Measurements from ENCODE around the gene CDO1.

Gene CDO1

DNA sequence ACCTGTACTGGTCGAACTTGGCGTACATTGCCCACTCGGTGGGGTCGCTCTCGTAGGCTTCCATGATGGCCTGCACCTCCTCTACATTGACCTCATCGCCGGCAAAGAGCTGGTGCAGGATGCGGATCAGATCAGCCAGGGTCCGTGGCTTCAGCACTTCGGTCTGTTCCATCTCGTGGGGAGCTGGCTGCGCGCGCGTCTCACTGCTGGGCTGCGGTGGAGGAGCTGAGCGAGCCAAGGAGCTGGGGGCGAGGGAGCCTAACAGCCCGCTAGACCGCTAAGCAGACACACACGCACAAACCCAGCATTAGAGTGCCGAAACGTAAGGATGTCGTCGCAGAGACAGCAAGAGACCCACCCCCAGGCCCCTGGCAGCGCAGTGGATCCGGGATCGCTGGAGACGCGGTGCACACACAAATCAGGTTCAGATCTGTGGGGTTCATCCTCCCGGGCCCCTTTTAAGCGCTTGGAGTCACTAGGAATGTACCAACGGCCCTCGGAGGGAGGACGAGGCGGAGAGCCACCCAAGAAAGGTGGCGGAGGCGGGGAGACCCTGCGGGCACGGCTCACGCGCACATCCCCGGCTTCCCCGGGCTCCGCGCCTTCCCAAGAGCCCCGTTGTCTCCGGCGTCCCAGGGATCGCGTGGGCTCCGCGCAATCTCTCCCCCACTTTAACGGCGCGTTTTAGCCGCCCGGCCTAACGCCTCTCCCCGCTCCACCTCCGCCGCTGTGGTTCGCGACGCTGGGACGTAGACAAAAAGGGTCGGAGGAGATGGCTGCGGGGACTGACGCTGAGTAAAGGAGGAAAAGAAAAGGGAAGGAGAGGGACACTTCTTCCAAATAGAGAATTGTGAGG, at the start of gene CDO1:
CDO1 (minus strand) TSS at position 434 of the 856 bp plus-strand sequence; CDS start at position 172, 262 bp downstream.
- peak; percentile 22 for DNase-seq (ENCODE audit: low read depth)

DNA sequence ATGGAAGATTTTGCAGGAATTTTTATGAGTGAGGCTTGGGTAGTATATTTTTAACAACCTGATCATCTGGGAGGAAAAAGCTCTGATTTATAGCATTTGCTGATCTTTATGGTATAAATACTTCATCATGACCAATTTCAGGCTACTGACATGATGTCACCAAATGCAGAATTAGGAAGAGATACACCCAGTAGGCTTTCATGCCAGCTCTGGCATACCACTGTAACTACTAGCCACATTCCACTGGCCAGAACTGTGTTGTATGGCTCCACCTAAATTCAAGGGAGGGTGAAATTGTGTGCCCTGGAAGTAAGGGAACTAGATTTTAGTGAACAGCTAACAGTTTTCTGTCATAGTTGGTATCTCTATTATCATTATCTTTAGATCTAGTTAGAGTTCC, 42.9 kb upstream of the CDO1 start:
- DNase-seq (ENCODE audit: low read depth), result no peak

DNA sequence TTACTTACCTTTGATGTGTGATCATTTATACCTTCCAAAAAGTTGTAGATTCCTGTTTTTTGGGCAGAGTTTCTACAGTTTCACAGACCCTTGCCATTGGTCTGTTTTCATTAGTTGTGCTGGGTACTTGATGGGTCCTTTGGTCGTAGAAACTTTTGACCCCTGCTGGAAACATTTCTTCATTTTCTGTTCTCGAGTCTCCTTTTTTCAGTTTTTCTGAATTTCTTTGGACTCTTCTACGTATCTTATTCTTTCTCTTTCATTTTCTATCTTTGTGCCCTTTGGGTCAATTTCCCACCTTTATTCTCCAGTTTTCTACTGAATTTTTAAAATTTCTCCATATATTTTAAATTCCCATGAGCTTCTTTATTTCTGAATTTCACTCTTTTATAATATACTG, 41.9 kb upstream of the CDO1 start:
- DNase-seq (ENCODE audit: low read depth), result no peak

DNA sequence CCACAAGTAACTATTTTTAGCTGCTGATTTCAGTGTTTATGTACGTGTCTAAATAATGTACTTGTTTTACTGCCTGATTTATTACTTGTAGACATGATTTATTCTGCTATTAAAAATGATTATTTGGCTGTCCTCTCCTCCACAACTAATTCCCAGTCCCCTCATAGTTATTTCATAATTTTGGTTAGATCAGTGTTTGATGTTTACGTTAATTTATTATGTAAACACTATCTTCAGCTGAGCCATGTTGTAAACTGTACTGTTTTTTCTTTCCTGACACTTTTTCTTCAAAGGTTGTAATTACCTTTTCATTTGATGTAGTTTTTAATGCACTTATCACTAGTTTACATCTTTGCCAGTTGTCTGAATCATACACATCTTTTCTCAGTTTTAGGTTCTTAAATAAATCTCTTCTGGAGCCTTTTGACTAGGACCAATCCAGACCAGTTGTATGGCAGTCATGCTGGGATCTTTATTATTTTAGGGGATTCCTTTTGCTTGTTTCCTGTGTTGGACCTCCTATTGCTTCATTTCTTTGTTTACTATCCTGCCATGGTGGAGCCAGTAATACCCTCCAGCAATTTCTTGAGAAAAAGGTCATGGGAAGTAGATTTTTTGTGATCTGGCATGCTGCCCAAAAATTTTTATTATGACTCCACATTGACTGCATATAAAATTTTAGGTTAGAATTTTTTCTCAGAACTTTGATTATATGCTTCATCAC, 41.3 kb upstream of the CDO1 start:
- peak; percentile 36 for DNase-seq (ENCODE audit: low read depth)

DNA sequence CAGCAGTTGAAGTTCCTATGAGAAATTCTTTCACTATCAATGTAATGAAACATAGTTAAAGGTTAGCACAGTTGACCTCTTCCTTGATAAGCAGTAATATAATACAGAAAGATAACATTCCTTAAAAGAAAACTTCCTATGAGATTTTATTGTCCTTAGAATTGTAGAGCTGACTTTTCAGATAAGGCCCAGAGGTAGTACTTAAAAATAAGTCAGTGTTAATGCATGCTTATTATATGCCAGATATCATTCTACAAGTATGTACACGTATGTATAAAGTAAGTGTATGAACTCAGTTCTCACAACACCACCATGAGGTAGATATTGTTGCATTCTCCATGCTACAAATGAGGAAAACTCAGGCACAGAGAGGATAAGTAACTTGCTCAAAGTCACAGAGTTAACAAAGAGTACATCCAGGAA, 40.6 kb upstream of the CDO1 start:
- DNase-seq (ENCODE audit: low read depth), result no peak

DNA sequence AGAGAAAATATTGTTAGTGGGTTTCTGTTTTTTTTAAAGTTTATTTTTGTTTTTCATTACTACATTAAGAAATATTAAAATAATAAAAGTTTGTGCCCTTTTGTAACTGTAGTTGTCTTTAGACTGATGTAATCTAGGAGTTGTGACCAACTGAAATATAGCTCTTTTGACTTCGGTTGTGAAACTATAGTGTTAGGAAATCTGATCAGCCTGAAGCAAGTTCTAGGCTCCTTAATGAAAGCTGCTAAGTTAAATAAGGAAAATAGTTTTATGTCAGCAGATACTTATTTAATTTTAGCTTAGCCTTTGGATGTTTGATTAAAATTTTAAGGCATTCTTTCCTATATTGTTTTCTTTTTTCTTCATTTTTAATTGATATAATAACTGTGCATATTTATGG, 39.5 kb upstream of the CDO1 start:
- peak; percentile 68 for DNase-seq (ENCODE audit: low read depth)

DNA sequence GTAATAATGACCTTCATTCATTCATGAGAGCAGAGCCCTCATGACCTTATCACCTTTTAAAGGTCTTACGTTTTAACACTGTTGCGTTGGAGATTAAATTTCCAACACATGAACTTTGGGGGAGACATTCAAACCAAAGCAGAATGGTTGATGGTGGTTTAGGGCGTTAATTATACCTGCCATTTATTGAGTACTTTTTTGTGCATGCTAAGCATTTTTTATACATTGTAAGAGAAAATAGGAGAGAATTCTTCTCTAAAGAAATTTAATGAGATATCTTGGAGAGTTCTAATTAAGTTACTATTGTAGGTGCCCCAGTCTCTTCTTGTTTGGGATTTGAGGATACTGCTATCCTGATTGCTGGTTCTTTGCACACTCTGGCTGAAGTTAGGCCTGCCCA, 37.7 kb upstream of the CDO1 start:
- DNase-seq (ENCODE audit: low read depth), result no peak

DNA sequence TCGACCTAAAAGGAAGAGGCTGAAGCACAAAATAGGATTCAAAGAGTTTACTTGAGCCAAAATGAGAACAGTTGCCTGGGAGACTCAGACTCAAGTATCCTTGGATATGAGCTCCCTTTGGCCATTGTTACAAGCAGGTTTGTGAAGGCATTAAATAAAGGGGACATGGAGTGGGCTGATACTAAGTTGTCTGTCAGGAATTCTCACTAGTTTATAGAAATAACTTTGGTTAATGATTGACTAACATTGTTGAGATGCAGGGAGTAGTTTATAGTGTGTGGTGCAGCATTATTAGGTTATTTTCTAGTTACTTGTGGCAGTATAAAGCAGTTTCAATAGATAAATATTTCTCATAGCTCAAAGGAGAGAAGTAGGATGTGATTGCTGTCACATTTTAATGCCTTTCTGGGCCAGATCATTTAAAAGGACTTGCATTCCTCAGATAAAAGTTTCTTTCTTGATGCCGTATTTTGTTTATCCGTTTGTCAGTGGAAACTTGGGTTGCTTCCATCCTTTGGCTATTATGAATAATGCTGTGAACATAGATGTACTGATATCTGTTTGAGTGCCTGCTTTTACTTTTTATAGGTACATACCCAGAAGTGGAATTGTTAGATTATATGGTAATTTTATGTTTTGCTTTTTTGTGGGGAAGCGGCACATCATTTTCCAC, 34.4 kb upstream of the CDO1 start:
- peak; percentile 42 for DNase-seq (ENCODE audit: low read depth)

DNA sequence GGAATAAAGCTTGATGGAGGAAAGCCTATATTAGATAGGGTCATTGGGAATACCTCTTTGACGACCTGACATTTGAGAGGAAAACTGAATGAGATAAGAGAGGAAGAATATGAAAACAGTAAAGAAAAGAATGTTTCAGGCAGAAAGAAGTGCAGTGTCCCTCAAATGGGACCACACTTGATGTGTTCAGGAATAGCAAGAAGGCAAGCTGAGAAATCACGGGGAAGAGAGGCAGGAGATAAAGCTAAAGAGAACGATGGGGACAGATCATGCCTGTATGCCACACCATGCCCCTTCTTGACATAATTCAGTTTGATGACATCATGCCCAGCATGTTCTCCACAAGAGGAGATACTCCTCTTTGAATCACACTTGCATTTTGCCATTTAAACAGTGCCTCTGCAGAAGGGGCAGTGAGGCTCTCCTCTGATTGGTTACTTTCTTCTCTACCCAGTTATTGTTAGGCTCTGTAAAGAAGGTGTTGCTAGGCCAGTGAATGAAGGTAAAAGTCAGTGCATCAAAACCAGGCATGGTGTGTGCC, 32.9 kb upstream of the CDO1 start:
- no peak for DNase-seq (ENCODE audit: low read depth)

DNA sequence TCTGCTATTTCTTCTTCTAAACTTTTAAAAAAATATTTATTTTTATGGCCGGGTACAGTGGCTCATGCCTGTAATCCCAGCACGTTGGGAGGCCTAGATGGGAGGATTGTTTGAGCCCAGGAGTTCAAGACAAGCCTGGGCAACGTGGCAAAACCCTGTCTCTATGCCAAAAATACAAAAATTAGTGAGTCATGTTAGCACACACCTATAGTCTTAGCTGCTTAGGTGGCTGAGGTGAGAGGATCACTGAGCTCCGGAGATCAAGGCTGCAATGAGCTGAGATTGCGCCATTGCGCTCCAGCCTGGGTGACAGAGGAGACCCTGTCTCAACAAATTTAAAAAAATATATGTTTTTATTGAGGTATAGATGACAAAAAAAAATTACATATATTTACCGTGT, 30.8 kb upstream of the CDO1 start:
- no peak for DNase-seq (ENCODE audit: low read depth)

DNA sequence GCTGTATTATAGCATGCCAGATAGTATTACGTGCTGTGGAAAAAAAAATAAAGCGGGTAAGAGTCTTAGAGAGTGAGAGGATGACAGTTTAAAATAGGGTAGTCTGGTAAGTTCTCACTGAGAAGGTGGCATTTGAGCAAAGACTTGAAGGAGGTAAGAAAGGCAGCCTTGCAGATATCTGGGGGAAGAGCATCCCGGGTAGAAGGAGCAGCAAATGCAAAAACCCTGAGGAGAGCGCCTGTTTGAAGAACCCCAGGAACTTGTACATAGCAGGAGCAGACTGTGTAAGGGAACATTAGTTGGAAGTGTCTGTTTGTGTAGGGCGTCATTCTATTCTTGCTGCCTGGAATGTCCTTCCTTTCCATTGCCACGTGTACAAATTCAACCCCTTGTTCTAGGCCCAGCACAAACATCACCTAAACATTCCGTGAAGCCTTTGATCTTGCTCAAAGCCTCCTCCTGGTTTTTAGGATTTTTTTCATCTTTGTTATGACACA, 27.9 kb upstream of the CDO1 start:
- DNase-seq (ENCODE audit: low read depth), result no peak

DNA sequence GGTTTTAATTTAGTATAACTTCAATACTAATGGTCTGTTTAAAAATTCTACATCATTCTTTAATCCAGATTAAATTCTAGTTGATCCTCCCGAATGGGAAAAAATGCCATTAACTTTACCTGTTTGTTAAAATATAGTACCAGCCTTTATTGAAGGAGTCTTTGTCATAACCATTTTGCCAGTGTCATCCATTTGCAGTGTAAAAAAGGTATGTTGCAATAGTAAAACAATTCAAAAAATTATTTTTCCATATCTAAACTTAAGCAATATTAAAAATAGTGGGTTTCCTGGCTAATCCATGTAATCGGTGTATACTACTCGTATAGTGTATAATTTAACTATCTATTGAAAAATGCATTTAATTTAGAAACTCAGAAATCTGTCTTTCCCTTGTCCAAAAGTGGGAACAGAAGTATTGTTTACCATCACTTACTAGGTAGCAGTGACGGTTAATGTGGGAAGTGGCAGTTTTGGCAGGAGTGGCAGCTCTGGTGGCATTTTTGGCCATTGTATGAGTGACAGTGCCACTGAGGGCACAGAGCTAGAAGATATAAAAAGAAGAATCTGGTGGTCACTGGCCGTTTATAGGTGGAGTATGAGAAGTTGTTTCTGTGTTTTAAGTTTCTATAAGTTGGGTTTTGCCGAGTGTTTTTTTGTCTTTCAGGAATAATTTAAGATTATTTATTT, 27.1 kb upstream of the CDO1 start:
- DNase-seq (ENCODE audit: low read depth), result no peak

DNA sequence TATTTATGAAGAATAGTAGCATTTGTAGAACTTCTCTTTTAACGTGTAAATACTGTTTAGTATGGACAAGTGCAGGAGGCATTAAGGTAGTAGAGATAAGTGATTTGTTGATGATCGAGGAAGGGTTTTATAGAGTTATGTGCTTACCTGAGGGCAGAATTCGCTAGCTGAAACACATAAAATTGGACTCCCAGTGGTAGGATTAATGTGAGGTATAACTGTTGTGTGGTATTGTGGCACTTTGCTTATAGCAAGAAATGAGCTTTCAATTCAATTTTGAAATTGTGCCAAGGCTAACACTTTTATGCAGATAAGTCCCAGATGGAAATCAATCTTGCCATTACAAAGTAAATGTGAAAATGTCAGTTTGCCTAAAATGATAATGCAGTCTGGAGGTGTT, 26.5 kb upstream of the CDO1 start:
- no peak for DNase-seq (ENCODE audit: low read depth)

DNA sequence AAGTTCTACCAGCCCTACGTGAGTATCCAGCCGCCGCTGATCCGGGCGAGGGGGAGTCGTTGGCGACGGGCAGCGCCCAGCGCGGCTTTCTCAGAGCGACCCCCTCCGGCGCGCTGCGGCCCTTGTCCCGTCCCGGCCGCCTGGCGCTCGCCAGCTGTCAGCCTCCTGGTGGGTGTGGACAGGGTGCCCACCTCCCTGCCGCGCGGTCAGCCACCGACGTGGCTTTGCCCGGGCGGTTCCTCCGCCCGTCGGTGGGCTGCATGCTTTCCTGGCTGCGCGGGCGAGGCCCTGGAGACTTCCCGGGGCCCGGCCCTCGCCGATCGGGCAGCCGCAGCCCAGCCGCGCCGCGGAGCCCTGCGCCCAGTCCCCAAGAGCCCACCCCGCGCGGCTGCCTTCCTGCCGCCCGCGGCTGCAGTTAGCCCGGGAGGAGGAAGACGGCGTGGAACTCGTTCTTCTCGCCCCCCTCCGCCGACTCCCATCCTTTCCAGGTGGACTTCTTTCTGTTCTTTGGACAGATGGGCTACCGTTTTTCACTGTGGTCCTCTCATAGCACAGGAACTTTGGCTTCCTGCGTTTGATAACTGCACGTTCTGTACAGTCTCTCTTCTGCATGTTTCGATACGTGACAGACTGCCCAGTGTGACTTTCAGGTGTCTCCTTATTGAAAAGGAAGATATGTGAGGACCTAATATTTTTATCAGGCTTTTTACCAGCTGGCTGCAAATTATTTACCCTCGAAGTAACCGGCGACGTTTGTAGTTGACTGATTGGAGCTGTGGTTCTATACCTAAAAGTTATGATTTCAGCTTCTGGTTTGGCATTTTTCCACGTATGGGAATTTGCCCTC, 25.9 kb upstream of the CDO1 start:
- peak; percentile 15 for DNase-seq (ENCODE audit: low read depth)

DNA sequence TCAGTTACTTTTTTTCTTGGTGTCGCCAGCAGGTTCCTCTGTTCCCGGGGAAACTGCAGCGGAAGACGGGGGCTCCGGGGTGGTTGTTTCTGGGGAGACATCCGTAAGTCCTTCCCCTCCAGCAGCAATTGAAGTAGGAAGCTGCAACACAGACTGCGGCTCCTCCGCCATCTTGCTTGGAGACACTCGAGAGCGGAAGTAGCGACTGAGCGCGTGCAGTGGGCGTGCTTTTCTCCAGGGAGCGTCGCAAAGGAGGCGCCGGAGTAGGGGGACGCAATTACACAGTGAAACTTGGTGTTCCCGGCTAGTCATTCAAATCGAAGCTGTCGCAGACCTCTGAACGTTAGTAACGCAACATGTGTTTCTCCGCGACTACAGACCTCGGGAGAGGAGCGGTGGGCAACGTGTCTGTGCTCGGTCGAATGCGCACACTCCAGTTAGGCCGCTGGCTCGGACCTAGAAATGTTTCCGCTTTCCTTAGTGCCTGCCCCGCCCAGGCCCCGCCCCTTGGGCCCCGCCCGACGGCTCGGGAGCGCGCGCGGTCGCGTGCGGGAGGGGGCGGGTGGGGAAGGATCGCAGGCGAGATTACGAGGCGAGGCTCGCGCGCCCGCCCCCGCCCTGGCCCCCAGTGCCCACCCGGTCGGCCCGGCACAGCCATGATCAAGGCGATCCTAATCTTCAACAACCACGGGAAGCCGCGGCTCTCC, 25.1 kb upstream of the CDO1 start, which contains the start of the genes AP3S1 and ATG12:
AP3S1 (plus strand) TSS at position 554 of the 707 bp plus-strand sequence; CDS start at position 657, 103 bp downstream.
ATG12 (minus strand) TSS at position 184 of the 707 bp plus-strand sequence; CDS start at position 171, 13 bp downstream.
- DNase-seq (ENCODE audit: low read depth), result peak; percentile 91

DNA sequence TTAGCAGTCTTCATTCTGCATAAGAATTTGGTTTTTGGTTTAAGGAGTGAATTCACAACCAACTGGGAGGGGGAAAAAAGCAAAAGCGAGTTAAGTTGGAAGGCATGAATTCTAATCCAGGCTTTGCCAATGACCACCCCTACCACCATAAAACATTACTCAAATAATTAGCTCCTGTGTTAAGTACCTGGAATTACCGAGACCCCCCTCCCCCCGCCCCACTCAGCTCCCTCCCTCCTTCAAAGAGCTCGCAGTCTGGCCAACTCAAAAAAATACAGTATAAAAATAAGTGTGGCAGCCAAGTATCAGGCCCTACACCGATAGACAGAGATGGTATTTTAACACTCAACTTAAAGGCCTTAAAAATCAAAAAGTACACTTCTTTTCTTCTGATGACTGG, 24.4 kb upstream of the CDO1 start:
- no peak for DNase-seq (ENCODE audit: low read depth)

DNA sequence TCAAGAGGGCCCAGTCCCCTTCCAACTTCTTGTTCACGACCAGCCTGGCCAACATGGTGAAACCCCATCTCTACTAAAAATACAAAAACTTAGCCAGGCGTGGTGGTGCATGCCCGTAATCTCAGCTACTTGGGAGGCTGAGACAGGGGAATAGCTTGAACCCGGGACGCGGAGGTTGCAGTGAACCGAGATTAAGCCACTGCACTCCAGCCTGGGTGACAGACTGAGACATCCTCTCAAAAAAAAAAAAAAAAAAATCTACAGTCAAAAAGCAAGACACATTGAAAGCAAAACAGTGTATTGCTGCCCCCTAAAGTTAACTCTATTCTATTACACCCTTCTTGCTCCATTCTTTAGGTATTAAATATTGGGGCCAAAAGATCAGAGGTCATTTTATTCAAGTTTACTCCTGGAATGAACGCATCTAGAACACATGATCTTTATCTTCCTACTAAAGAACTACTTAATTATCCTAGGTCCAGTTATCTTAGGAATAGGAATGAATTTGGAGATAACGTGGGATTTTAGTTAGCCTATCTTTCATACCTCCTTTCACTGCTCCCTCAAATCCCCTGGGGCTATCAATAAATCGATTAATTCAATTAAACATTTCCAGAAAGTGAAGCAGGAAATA, 22.5 kb upstream of the CDO1 start:
- DNase-seq (ENCODE audit: low read depth), result peak; percentile 49

DNA sequence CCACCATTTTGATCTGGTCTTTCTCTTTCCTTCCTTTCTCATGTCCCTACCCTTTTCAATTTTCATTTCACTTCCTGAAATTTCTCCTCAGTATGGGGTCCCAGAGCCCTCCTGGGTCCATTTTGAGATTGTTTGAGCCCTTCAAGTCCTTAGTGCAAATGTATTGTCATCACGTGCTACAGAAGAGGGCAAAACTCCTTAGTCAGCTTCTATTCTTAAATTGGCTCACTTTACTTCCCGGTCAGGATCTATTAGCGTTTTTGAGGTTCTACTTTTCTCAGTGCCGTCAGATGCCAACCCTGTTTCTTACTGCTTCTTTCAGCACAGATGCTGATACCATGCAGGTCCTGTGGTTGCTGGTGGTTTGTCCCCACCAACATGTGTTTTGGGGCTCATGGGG, 19.0 kb upstream of the CDO1 start:
- no peak for DNase-seq (ENCODE audit: low read depth)

DNA sequence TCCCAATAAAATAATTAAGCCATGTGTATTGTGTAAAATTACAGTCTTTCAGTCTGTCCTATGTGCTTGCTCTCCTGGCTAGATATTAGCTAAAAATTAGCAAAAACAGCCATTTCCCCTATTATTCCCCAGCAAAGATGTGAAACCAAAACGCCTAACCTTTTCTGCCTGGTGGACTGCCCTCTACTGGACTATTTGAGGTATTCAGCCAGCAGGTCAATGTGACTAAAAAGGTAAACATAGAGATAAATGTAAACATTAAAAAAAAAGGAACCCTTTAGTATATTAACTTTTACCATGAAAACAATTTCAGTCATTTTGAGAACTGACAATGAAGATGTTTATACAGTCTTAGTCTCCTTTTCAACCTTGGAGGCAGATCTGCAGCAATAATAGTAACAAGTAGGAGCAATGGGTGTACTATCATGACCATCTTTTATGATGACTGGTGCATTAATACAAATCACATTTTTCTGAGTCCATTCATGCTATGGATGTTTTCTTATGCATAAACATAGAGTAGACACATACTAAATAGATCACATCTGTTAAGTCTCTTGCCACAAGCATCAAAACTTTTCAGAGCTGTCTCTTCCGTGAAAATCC, 14.8 kb upstream of the CDO1 start:
- DNase-seq (ENCODE audit: low read depth), result peak; percentile 32
